ENCODE data around the gene GAL3ST1.

- TF ChIP-seq EZH2 (IDR thresholded peaks at IDR 0.05): no peak
- no peak for TF ChIP-seq POLR2A (IDR thresholded peaks at IDR 0.05; ENCODE audit: borderline replicate concordance, extremely low read depth, insufficient read depth, insufficient read length)
- TF ChIP-seq SRF (IDR thresholded peaks at IDR 0.05; ENCODE audit: low read depth): no peak
- TF ChIP-seq POLR2AphosphoS5 (IDR thresholded peaks at IDR 0.05; ENCODE audit: low read depth, low read length): no peak
- no peak for TF ChIP-seq CTCF (IDR thresholded peaks at IDR 0.05 in 2 of 3, conservative IDR thresholded peaks at IDR 0.05 in 1 of 3; ENCODE audit: borderline replicate concordance in 1 of 3, insufficient read depth in 1 of 3, low read depth in 2 of 3, low read length in 2 of 3)
Measured at GRCh38 chr22:30575859-30576258, 1.4 kb upstream of the GAL3ST1 start.
